Gastroesophageal sphincter (tissue), 3 donors: ENCODE measurements around the gene BABAM2.

Experiments used
- POLR2A ChIP-seq, 2 donors: fragments of 450-650 bp; IDR thresholded peaks; one replicate each; pipeline ENCODE4 v1.6.1; 2017; ENCODE audit warnings: antibody characterized with exemption in 2 of 2, mild to moderate bottlenecking in 2 of 2, moderate library complexity in 1 of 2
- TF ChIP-seq, protein P1 (sequence below), 4 experiments: fragments of 200-600 bp in 2 of 4; fragments of 450-650 bp in 2 of 4; sonication (generic) in 1 of 4; IDR thresholded peaks; one replicate each; pipeline ENCODE4 v1.5.1; 2017 to 2019; ENCODE audit warnings: antibody characterized with exemption in 4 of 4, mild to moderate bottlenecking in 2 of 4, moderate library complexity in 2 of 4

DNA sequence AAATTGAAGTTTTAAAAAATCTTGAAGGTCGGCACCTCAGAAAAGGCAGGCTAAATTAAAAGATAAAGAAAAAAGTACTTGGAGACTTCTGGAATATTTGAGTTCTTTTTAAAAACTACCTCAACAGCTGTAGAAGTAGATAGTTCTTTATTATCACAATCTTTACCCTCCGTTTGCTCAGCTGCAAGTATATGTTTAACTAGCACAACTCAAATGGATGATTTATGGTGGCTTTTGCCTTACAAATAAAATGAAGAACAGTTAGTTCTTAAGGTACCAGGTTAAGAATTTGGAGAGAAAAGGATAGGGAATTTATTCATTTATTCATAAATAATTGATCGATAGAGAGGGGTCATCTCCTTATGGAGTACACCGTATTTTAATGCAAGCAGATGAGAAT lies 264.6 kb downstream of the BABAM2 start:
- no peak for TF ChIP-seq POLR2A (IDR thresholded peaks at IDR 0.05)
- TF ChIP-seq, protein P1, sequence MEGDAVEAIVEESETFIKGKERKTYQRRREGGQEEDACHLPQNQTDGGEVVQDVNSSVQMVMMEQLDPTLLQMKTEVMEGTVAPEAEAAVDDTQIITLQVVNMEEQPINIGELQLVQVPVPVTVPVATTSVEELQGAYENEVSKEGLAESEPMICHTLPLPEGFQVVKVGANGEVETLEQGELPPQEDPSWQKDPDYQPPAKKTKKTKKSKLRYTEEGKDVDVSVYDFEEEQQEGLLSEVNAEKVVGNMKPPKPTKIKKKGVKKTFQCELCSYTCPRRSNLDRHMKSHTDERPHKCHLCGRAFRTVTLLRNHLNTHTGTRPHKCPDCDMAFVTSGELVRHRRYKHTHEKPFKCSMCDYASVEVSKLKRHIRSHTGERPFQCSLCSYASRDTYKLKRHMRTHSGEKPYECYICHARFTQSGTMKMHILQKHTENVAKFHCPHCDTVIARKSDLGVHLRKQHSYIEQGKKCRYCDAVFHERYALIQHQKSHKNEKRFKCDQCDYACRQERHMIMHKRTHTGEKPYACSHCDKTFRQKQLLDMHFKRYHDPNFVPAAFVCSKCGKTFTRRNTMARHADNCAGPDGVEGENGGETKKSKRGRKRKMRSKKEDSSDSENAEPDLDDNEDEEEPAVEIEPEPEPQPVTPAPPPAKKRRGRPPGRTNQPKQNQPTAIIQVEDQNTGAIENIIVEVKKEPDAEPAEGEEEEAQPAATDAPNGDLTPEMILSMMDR (IDR thresholded peaks at IDR 0.05), result no peak
